ENCODE results near the gene NRCAM. TPM values are rescaled to one million over a fixed set of nuclear protein-coding genes. Genes with fewer than 3 reads are reported as not detected.

The NRCAM gene
- total RNA-seq, 4 donors from 2014 or later, result 0.77 to 30.3 (median 2.0) TPM; not detected in 1

- Histone ChIP-seq H3K27me3 (no peaks in the 10 kb centered on the region), H3K36me3 (no peaks in the 10 kb centered on the region), H3K4me1 (no peaks in the 10 kb centered on the region), H3K9me3 (no peaks in the 10 kb centered on the region), H3K4me3 (no peak overlapping the region), H3K27ac (no peak overlapping the region)
- no peak for TF ChIP-seq CTCF (IDR thresholded peaks at IDR 0.05)
- no peak for TF ChIP-seq POLR2A (IDR thresholded peaks at IDR 0.05)
- intact Hi-C loops (cut with DNase I; ENCODE audit: low total_unique reads), result no loop called here
- no peak for DNase-seq
Observed at GRCh38 chr7:108268200-108268820, 187.9 kb downstream of the NRCAM start.

GRCh38 chr7:108267615-108268014 is 188.6 kb downstream of the NRCAM start:
- Histone ChIP-seq H3K36me3 (no peaks in the 10 kb centered on the region), H3K4me3 (no peak overlapping the region), H3K9me3 (no peaks in the 10 kb centered on the region), H3K4me1 (no peaks in the 10 kb centered on the region), H3K27ac (no peak overlapping the region), H3K27me3 (no peaks in the 10 kb centered on the region)
- no peak for TF ChIP-seq POLR2A (IDR thresholded peaks at IDR 0.05)
- no peak for TF ChIP-seq CTCF (IDR thresholded peaks at IDR 0.05)
- intact Hi-C loops (cut with DNase I; ENCODE audit: low total_unique reads), result no loop called here
- DNase-seq, result no peak

- no peaks in the 10 kb centered on the region for H3K4me1 ChIP-seq
- H3K27me3 ChIP-seq, result no peaks in the 10 kb centered on the region
- TF ChIP-seq CTCF (IDR thresholded peaks at IDR 0.05), result no peak
- TF ChIP-seq POLR2A (IDR thresholded peaks at IDR 0.05), result no peak
- H3K27ac ChIP-seq, result no peak overlapping the region
- H3K4me3 ChIP-seq, result no peak overlapping the region
- no peak for DNase-seq
- H3K36me3 ChIP-seq, result no peaks in the 10 kb centered on the region
- intact Hi-C loops (cut with DNase I; ENCODE audit: low total_unique reads), result no loop called here
- no peaks in the 10 kb centered on the region for H3K9me3 ChIP-seq
Observed at GRCh38 chr7:108266491-108266890, 189.7 kb downstream of the NRCAM start.

- TF ChIP-seq POLR2A (IDR thresholded peaks at IDR 0.05) (no peak), CTCF (IDR thresholded peaks at IDR 0.05) (no peak)
- Histone ChIP-seq H3K36me3 (no peaks in the 10 kb centered on the region), H3K27ac (no peak overlapping the region), H3K4me3 (no peak overlapping the region), H3K4me1 (no peaks in the 10 kb centered on the region), H3K27me3 (no peaks in the 10 kb centered on the region), H3K9me3 (no peaks in the 10 kb centered on the region)
- DNase-seq, result no peak
- intact Hi-C loops (cut with DNase I; ENCODE audit: low total_unique reads), result no loop called here
Observed at GRCh38 chr7:108266035-108266434, 190.2 kb downstream of the NRCAM start.

GRCh38 chr7:108265007-108265406 is 191.2 kb downstream of the NRCAM start:
- TF ChIP-seq POLR2A (IDR thresholded peaks at IDR 0.05) (no peak), CTCF (IDR thresholded peaks at IDR 0.05) (no peak)
- no peak for DNase-seq
- no peak overlapping the region for H3K27ac ChIP-seq
- H3K4me3 ChIP-seq, result no peak overlapping the region
- H3K27me3 ChIP-seq, result no peaks in the 10 kb centered on the region
- intact Hi-C loops (cut with DNase I; ENCODE audit: low total_unique reads), result no loop called here
- H3K9me3 ChIP-seq, result no peaks in the 10 kb centered on the region
- H3K4me1 ChIP-seq, result no peaks in the 10 kb centered on the region
- H3K36me3 ChIP-seq, result no peaks in the 10 kb centered on the region
